Measurements from ENCODE around the gene KRT2. TPM values are rescaled to one million over a fixed set of nuclear protein-coding genes. Genes with fewer than 3 reads are reported as not detected.

KRT2 gene
- total and polyA plus RNA-seq, 2 of the 8 experiments (the other 6 are each of a cell fraction or from before 2014, with no cell fraction given), result not detected

GRCh38 chr12:52692254-52692653 is 40.2 kb upstream of the KRT2 start:
- H3K36me3 ChIP-seq (ENCODE audit: control insufficient read depth in 2 of 4, insufficient read depth in 4 of 4, low read length in 3 of 4), result no peaks in the 10 kb centered on the region
- H2BK120ac ChIP-seq (replicated peaks; ENCODE audit: low read depth, low read length), result no peak overlapping the region
- no peak overlapping the region for H2AFZ ChIP-seq (ENCODE audit: low read length)
- FAIRE-seq (no peak), DNase-seq (ENCODE audit: low read depth in 1 of 2, low spot score in 2 of 2) (peak in 1 of 2 experiments; percentile 70)
- no peak overlapping the region for H3K4me2 ChIP-seq (ENCODE audit: insufficient read depth in 1 of 2, low read depth in 2 of 2, low read length in 2 of 2)
- no peaks in the 10 kb centered on the region for H3K9me3 ChIP-seq (ENCODE audit: insufficient read depth in 2 of 2, low read depth in 1 of 2, low read length in 1 of 2)
- peaks cover 0 to 9% (median 3%) of the 10 kb centered on the region in 4 experiments; a peak in 2 of 7 replicates for H3K4me1 ChIP-seq (replicated peaks in 1 of 4; ENCODE audit: control insufficient read depth in 3 of 4, insufficient read depth in 4 of 4, low read length in 3 of 4)
- H3K18ac ChIP-seq (ENCODE audit: extremely low read depth, low read length), result no peak overlapping the region
- no peak overlapping the region for H3K4ac ChIP-seq (replicated peaks; ENCODE audit: insufficient read length, low read depth, low read length)
- 51% methylated on average over 8 of the region's 8 CpGs; no CpG with 5 or more reads in 1 of the 2 experiments for WGBS, 2 experiments (ENCODE audit: extremely low coverage in 1 of 2, insufficient coverage in 1 of 2, insufficient read length in 1 of 2, insufficient replicate concordance in 2 of 2, low coverage in 1 of 2, low lambda C conversion rate in 2 of 2, missing lambda C conversion rate in 1 of 2)
- H2BK12ac ChIP-seq (ENCODE audit: low read depth, low read length), result no peak overlapping the region
- H2BK20ac ChIP-seq (ENCODE audit: low read length), result no peak overlapping the region
- H3K79me2 ChIP-seq (ENCODE audit: control insufficient read depth in 1 of 2, insufficient read depth in 2 of 2, low read length in 2 of 2), result no peaks in the 10 kb centered on the region
- H3K14ac ChIP-seq (ENCODE audit: insufficient read length), result no peak overlapping the region
- TF ChIP-seq CTCF (IDR thresholded peaks at IDR 0.05; ENCODE audit: control extremely low read depth in 1 of 3, insufficient read depth in 1 of 3, low read depth in 1 of 3, low read length in 3 of 3) (peak; percentile 68 to 92 (median 71)), POU5F1 (IDR thresholded peaks at IDR 0.05; ENCODE audit: low read depth, low read length) (no peak), MAX (IDR thresholded peaks at IDR 0.05) (peak; percentile 69), GTF2F1 (IDR thresholded peaks at IDR 0.05; ENCODE audit: borderline replicate concordance, low read depth, low read length) (no peak), RAD21 (IDR thresholded peaks at IDR 0.05 in 1 of 2, conservative IDR thresholded peaks at IDR 0.05 in 1 of 2; ENCODE audit: low read depth in 2 of 2, low read length in 2 of 2) (peak; percentile 60 to 73), CTBP2 (IDR thresholded peaks at IDR 0.05; ENCODE audit: borderline replicate concordance, insufficient read depth, insufficient read length, low read length) (peak; percentile 47)
- no peak overlapping the region for H2BK5ac ChIP-seq (ENCODE audit: low read depth, low read length)
- no peak overlapping the region for H2AK5ac ChIP-seq (ENCODE audit: low read depth, low read length)
- no peak overlapping the region for H3K56ac ChIP-seq (replicated peaks; ENCODE audit: insufficient read length, low read depth, low read length)
- no peaks in the 10 kb centered on the region for H3K79me1 ChIP-seq (ENCODE audit: low read depth, low read length)
- no peak overlapping the region for H3K9ac ChIP-seq (replicated peaks in 1 of 4; ENCODE audit: extremely low read depth in 1 of 4, low read depth in 3 of 4, low read length in 3 of 4)
- no peak overlapping the region for H3K4me3 ChIP-seq (ENCODE audit: extremely low read depth in 1 of 4, insufficient read depth in 2 of 4, low read depth in 3 of 4, low read length in 4 of 4)
- H3K27me3 ChIP-seq (replicated peaks in 1 of 4; ENCODE audit: control insufficient read depth in 3 of 4, extremely low read depth in 1 of 4, insufficient read depth in 3 of 4, low read length in 3 of 4), result peaks cover 0 to 30% (median 16%) of the 10 kb centered on the region in 4 experiments; a peak in 6 of 7 replicates
- no peak overlapping the region for H2BK15ac ChIP-seq (ENCODE audit: low read length)
- H3K27ac ChIP-seq (ENCODE audit: low read depth, low read length), result no peak overlapping the region
- no peak overlapping the region for H4K8ac ChIP-seq (ENCODE audit: extremely low read depth, insufficient read depth, low read length)
- no peak overlapping the region for H4K5ac ChIP-seq (ENCODE audit: insufficient read length, low read depth, low read length)
- H4K20me1 ChIP-seq (replicated peaks in 1 of 2; ENCODE audit: control insufficient read depth in 1 of 2, insufficient read depth in 2 of 2, low read length in 2 of 2), result peaks cover 0 to 2% of the 10 kb centered on the region in 2 experiments
- ChIA-PET CTCF (ENCODE audit: partially characterized antibody) (interaction anchor here (0.8 to 3.8 kb wide), 38 partner anchors 9 to 666 kb away, joined by 3 to 39 read pairs (median 4); partner anchors contain the start of genes KRT1 and KRT3), POLR2A (ENCODE audit: partially characterized antibody) (no interaction called here)
- peaks cover 6% of the 10 kb centered on the region; the same call in 1 of the 2 replicates for H3K23me2 ChIP-seq (ENCODE audit: low read depth, low read length)
- H4K91ac ChIP-seq (replicated peaks; ENCODE audit: insufficient read length, low read length), result no peak overlapping the region
- H3K23ac ChIP-seq (ENCODE audit: insufficient read length), result no peak overlapping the region
